ENCODE results near the gene EFHD2.
"Not testable (repeated sequence)": the region's sequence is repeated elsewhere in the genome, so short reads cannot be mapped to it uniquely, and the experiment has no call there.

EFHD2 gene

GRCh38 chr1:15425958-15426357 lies 16.3 kb downstream of the EFHD2 start:
- H3K27ac ChIP-seq, result no peak overlapping the region
- no peaks in the 10 kb centered on the region for H3K27me3 ChIP-seq (ENCODE audit: insufficient read depth, low read depth)
- no peak overlapping the region for H3K4me3 ChIP-seq (IDR thresholded peaks at IDR 0.05; ENCODE audit: insufficient read depth, low read depth, low read length)
- no peak overlapping the region for H2AFZ ChIP-seq (ENCODE audit: low read depth)
- no peak overlapping the region for H3K4me2 ChIP-seq
- H3K36me3 ChIP-seq (ENCODE audit: insufficient read depth), result no peaks in the 10 kb centered on the region
- H3K79me2 ChIP-seq (ENCODE audit: insufficient read depth, low read depth), result no peaks in the 10 kb centered on the region
- no peak overlapping the region for H3K9ac ChIP-seq
- TF ChIP-seq, protein P1, sequence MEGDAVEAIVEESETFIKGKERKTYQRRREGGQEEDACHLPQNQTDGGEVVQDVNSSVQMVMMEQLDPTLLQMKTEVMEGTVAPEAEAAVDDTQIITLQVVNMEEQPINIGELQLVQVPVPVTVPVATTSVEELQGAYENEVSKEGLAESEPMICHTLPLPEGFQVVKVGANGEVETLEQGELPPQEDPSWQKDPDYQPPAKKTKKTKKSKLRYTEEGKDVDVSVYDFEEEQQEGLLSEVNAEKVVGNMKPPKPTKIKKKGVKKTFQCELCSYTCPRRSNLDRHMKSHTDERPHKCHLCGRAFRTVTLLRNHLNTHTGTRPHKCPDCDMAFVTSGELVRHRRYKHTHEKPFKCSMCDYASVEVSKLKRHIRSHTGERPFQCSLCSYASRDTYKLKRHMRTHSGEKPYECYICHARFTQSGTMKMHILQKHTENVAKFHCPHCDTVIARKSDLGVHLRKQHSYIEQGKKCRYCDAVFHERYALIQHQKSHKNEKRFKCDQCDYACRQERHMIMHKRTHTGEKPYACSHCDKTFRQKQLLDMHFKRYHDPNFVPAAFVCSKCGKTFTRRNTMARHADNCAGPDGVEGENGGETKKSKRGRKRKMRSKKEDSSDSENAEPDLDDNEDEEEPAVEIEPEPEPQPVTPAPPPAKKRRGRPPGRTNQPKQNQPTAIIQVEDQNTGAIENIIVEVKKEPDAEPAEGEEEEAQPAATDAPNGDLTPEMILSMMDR (conservative IDR thresholded peaks at IDR 0.05; ENCODE audit: low read depth, low read length), result no peak
- no peaks in the 10 kb centered on the region for H3K4me1 ChIP-seq (ENCODE audit: low read depth, poor library complexity, severe bottlenecking)
- no peaks in the 10 kb centered on the region for H4K20me1 ChIP-seq (ENCODE audit: insufficient read depth)

DNA sequence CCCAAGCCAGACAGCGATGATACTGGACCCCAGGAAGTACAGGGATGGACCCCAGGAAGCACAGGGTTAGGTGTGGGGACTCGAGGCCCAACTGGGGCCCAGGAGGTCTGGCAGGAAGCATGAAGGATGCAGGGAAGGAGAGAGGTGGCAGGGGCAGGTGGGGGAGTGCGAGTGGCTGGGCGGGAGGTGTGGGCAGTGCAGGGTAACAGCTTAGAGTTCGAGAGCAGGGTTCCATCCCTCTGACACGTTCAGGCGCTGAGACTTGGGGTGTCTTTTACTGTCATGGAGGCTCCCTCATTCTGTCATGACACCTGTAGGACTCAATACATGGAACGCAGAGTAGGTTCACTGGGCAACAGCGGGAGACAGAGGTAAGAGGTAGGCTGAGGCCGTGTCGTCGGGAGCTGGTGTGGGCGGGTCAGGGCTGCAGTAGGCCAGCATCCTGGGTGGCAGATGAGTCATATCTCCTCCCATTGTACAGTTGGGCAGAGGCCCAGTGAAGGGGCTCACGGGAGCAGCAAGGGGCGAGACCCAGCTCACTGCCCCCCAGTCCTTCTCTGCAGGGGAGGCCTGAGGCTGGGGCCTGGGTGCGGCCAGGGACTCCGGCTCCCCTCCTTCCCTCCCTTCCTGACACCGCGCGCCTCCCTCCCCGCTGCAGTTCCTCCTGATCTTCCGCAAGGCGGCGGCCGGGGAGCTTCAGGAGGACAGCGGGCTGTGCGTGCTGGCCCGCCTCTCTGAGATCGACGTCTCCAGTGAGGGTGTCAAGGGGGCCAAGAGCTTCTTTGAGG lies 17.0 kb downstream of the EFHD2 start:
- H3K36me3 ChIP-seq (ENCODE audit: insufficient read depth), result no peaks in the 10 kb centered on the region
- H2AFZ ChIP-seq (ENCODE audit: low read depth), result no peak overlapping the region
- TF ChIP-seq, protein P1 (conservative IDR thresholded peaks at IDR 0.05; ENCODE audit: low read depth, low read length), result no peak
- H4K20me1 ChIP-seq (ENCODE audit: insufficient read depth), result no peaks in the 10 kb centered on the region
- no peak overlapping the region for H3K4me3 ChIP-seq (IDR thresholded peaks at IDR 0.05; ENCODE audit: insufficient read depth, low read depth, low read length)
- H3K9ac ChIP-seq, result no peak overlapping the region
- H3K4me2 ChIP-seq, result no peak overlapping the region
- no peaks in the 10 kb centered on the region for H3K27me3 ChIP-seq (ENCODE audit: insufficient read depth, low read depth)
- H3K4me1 ChIP-seq (ENCODE audit: low read depth, poor library complexity, severe bottlenecking), result no peaks in the 10 kb centered on the region
- H3K27ac ChIP-seq, result no peak overlapping the region
- no peaks in the 10 kb centered on the region for H3K79me2 ChIP-seq (ENCODE audit: insufficient read depth, low read depth)

- H3K4me2 ChIP-seq, result no peak overlapping the region
- H2AFZ ChIP-seq (ENCODE audit: low read depth), result no peak overlapping the region
- no peaks in the 10 kb centered on the region for H3K27me3 ChIP-seq (ENCODE audit: insufficient read depth, low read depth)
- no peak overlapping the region for H3K27ac ChIP-seq
- H4K20me1 ChIP-seq (ENCODE audit: insufficient read depth), result no peaks in the 10 kb centered on the region
- H3K79me2 ChIP-seq (ENCODE audit: insufficient read depth, low read depth), result no peaks in the 10 kb centered on the region
- no peaks in the 10 kb centered on the region for H3K36me3 ChIP-seq (ENCODE audit: insufficient read depth)
- no peaks in the 10 kb centered on the region for H3K4me1 ChIP-seq (ENCODE audit: low read depth, poor library complexity, severe bottlenecking)
- no peak overlapping the region for H3K4me3 ChIP-seq (IDR thresholded peaks at IDR 0.05; ENCODE audit: insufficient read depth, low read depth, low read length)
- TF ChIP-seq, protein P1 (conservative IDR thresholded peaks at IDR 0.05; ENCODE audit: low read depth, low read length), result no peak
- no peak overlapping the region for H3K9ac ChIP-seq
Observed at GRCh38 chr1:15427280-15427666, 17.6 kb downstream of the EFHD2 start.

- H4K20me1 ChIP-seq (ENCODE audit: insufficient read depth); H3K79me2 ChIP-seq (ENCODE audit: insufficient read depth, low read depth); H3K4me3 ChIP-seq (IDR thresholded peaks at IDR 0.05; ENCODE audit: insufficient read depth, low read depth, low read length); H3K9ac ChIP-seq; H3K4me2 ChIP-seq; H3K4me1 ChIP-seq (ENCODE audit: low read depth, poor library complexity, severe bottlenecking); H3K27me3 ChIP-seq (ENCODE audit: insufficient read depth, low read depth); H3K27ac ChIP-seq; H2AFZ ChIP-seq (ENCODE audit: low read depth); H3K36me3 ChIP-seq (ENCODE audit: insufficient read depth): not testable (repeated sequence)
Observed at GRCh38 chr1:15428252-15428651, 18.6 kb downstream of the EFHD2 start.

DNA sequence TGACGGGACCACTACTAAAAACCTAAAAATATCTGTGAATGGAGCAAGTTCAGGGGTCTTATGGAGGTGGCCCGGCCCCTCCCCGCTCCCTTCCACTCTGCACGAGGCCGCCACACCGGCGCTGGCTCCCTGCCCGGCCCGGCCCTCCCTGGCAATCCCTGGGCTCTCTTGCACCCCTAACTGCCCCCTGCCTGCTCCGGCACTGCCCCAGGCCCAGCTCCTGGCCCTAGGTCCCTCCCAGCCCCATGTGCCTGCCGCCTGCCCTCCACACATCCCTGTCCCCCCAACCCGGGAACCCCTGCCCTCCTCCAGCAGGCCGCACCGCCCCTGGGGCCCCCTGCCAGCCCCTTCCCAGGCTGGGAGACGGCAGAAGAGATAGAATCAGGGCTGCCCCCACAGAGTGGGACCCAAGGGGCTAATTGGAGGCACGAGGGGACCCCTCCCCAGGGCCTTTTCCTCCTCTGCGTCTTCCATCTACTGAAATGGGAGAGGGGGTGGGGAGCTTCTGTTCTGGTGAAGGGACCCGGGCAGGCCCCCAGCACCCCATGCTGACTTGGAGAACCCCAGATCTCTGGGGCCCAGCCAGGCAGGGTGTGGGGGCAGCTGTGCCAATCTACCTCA lies 19.2 kb downstream of the EFHD2 start:
- Histone ChIP-seq H3K4me2 (no peak overlapping the region), H3K27me3 (ENCODE audit: insufficient read depth, low read depth) (no peaks in the 10 kb centered on the region), H3K79me2 (ENCODE audit: insufficient read depth, low read depth) (no peaks in the 10 kb centered on the region), H4K20me1 (ENCODE audit: insufficient read depth) (no peaks in the 10 kb centered on the region), H2AFZ (ENCODE audit: low read depth) (no peak overlapping the region), H3K27ac (no peak overlapping the region), H3K9ac (no peak overlapping the region), H3K4me1 (ENCODE audit: low read depth, poor library complexity, severe bottlenecking) (no peaks in the 10 kb centered on the region), H3K4me3 (IDR thresholded peaks at IDR 0.05; ENCODE audit: insufficient read depth, low read depth, low read length) (no peak overlapping the region), H3K36me3 (ENCODE audit: insufficient read depth) (no peaks in the 10 kb centered on the region)
- TF ChIP-seq, protein P1 (conservative IDR thresholded peaks at IDR 0.05; ENCODE audit: low read depth, low read length), result no peak

Measured in KMS-11 (cell line).